ENCODE measurements around the gene ZNF275.
"Not testable (repeated sequence)": the region's sequence is repeated elsewhere in the genome, so short reads cannot be mapped to it uniquely, and the experiment has no call there.

The ZNF275 gene

GRCh38 chrX:153317996-153318722, 15.8 kb upstream of the ZNF275 start:
- no peak for TF ChIP-seq CTCF (IDR thresholded peaks at IDR 0.05; ENCODE audit: low read depth, low read length, missing control alignments)
- H3K36me3 ChIP-seq (replicated peaks) = no peaks in the 10 kb centered on the region
- no peak overlapping the region for H3K4me3 ChIP-seq (ENCODE audit: low read depth, low read length)
- H3K27me3 ChIP-seq (replicated peaks) = peaks cover 7% of the 10 kb centered on the region
- no peak overlapping the region for H3K27ac ChIP-seq
- in situ Hi-C loops (cut with HindIII; ENCODE audit: low pct_ligation_motif_present, low sequenced_read_pairs) = no loop called here
- DNase-seq = no peak

GRCh38 chrX:153318811-153319210, 15.1 kb upstream of the ZNF275 start:
- in situ Hi-C loops (cut with HindIII; ENCODE audit: low pct_ligation_motif_present, low sequenced_read_pairs) = no loop called here
- no peak overlapping the region for H3K27ac ChIP-seq
- TF ChIP-seq CTCF (IDR thresholded peaks at IDR 0.05; ENCODE audit: low read depth, low read length, missing control alignments) = no peak
- H3K36me3 ChIP-seq (replicated peaks) = no peaks in the 10 kb centered on the region
- H3K27me3 ChIP-seq (replicated peaks) = peaks cover 7% of the 10 kb centered on the region
- no peak overlapping the region for H3K4me3 ChIP-seq (ENCODE audit: low read depth, low read length)
- DNase-seq = no peak

- Histone ChIP-seq H3K27ac (no peak overlapping the region), H3K27me3 (replicated peaks) (peaks cover 7% of the 10 kb centered on the region), H3K4me3 (ENCODE audit: low read depth, low read length) (no peak overlapping the region), H3K36me3 (replicated peaks) (no peaks in the 10 kb centered on the region)
- in situ Hi-C loops (cut with HindIII; ENCODE audit: low pct_ligation_motif_present, low sequenced_read_pairs) = no loop called here
- DNase-seq = no peak
- TF ChIP-seq CTCF (IDR thresholded peaks at IDR 0.05; ENCODE audit: low read depth, low read length, missing control alignments) = no peak
These were observed 14.5 kb upstream of the ZNF275 start for GRCh38 chrX:153319295-153320046.

GRCh38 chrX:153320047-153320443, 13.9 kb upstream of the ZNF275 start:
- H3K27me3 ChIP-seq (replicated peaks); H3K36me3 ChIP-seq (replicated peaks); in situ Hi-C loops (cut with HindIII; ENCODE audit: low pct_ligation_motif_present, low sequenced_read_pairs); DNase-seq; H3K27ac ChIP-seq; H3K4me3 ChIP-seq (ENCODE audit: low read depth, low read length): not testable (repeated sequence)

- H3K27ac ChIP-seq = no peak overlapping the region
- no peaks in the 10 kb centered on the region for H3K36me3 ChIP-seq (replicated peaks)
- in situ Hi-C loops (cut with HindIII; ENCODE audit: low pct_ligation_motif_present, low sequenced_read_pairs) = no loop called here
- H3K4me3 ChIP-seq (ENCODE audit: low read depth, low read length) = no peak overlapping the region
- peaks cover 7% of the 10 kb centered on the region for H3K27me3 ChIP-seq (replicated peaks)
- no peak for TF ChIP-seq CTCF (IDR thresholded peaks at IDR 0.05; ENCODE audit: low read depth, low read length, missing control alignments)
- no peak for DNase-seq
These were observed 13.3 kb upstream of the ZNF275 start for GRCh38 chrX:153320555-153321184.

Measured in brain microvascular endothelial cell (primary cell).